Measurements from ENCODE around the gene MZT2B. TPM values are rescaled to one million over a fixed set of nuclear protein-coding genes. Genes with fewer than 3 reads are reported as not detected.
"Not testable (repeated sequence)": the region's sequence is repeated elsewhere in the genome, so short reads cannot be mapped to it uniquely, and the experiment has no call there.

MZT2B gene
- polyA plus RNA-seq, 1 donor from 2014 or later, result 257 TPM

DNA sequence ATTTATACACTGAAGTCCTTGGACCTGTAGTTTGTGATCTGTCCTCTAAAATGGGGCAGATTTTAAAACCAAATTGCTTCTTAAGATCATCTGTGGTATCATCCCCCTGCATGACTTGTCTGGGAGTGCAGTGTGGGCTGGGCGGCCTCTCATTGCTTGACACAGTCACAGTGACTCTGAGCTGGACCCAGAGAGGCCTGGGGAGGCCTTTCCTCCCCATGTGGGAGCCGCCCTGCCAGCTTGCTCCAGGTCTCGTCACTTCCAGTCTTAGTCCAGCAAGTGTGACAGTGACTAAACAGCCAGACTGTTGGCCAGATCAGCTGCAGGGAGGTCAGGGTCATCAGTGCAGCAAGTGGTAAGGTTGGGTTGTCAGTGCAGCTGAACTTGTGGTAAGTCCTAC is 21.1 kb downstream of the MZT2B start:
- H3F3A ChIP-seq (ENCODE audit: insufficient read depth, low read length, poor library complexity, severe bottlenecking); H3K4me3 ChIP-seq (ENCODE audit: low read length); H3K27ac ChIP-seq (ENCODE audit: low read length); H3K36me3 ChIP-seq (ENCODE audit: insufficient read depth, low read length); H3K9ac ChIP-seq (ENCODE audit: low read length); H3K79me2 ChIP-seq (replicated peaks; ENCODE audit: insufficient read depth, low read length); H3K4me2 ChIP-seq (ENCODE audit: low read length); H2AFZ ChIP-seq (ENCODE audit: low read depth, low read length); H3K9me3 ChIP-seq (ENCODE audit: low read length); H3K27me3 ChIP-seq (ENCODE audit: insufficient read depth, low read depth, low read length); H4K20me1 ChIP-seq (ENCODE audit: insufficient read depth); H3K9me2 ChIP-seq (ENCODE audit: insufficient read depth, low read length): not testable (repeated sequence)

DNA sequence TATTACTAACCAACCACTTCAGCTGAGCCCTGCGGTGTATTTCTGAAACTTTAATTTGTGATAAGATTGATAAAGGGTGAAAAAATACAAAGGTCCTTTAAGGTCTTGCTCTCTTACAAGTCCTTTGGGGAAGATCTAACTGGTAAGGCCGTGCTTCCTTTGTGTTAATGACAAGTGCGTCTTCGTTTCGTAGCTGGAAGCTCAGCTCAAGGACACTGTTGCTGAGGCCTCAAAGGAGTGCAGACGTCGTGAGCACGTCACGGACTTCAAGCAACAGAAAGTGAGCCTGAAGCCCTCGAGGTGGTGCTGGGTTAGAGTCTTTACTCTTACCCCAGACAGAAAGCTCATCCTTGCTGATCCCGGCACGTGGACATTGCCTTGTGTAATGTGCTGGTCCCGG is 25.0 kb downstream of the MZT2B start:
- H2AFZ ChIP-seq (ENCODE audit: low read depth, low read length); H3K36me3 ChIP-seq (ENCODE audit: insufficient read depth, low read length); H3K27me3 ChIP-seq (ENCODE audit: insufficient read depth, low read depth, low read length); H3K9me2 ChIP-seq (ENCODE audit: insufficient read depth, low read length); H3K4me3 ChIP-seq (ENCODE audit: low read length); H3K9ac ChIP-seq (ENCODE audit: low read length); H4K20me1 ChIP-seq (ENCODE audit: insufficient read depth); H3K27ac ChIP-seq (ENCODE audit: low read length); H3F3A ChIP-seq (ENCODE audit: insufficient read depth, low read length, poor library complexity, severe bottlenecking); H3K4me2 ChIP-seq (ENCODE audit: low read length); H3K79me2 ChIP-seq (replicated peaks; ENCODE audit: insufficient read depth, low read length); H3K9me3 ChIP-seq (ENCODE audit: low read length): not testable (repeated sequence)

DNA sequence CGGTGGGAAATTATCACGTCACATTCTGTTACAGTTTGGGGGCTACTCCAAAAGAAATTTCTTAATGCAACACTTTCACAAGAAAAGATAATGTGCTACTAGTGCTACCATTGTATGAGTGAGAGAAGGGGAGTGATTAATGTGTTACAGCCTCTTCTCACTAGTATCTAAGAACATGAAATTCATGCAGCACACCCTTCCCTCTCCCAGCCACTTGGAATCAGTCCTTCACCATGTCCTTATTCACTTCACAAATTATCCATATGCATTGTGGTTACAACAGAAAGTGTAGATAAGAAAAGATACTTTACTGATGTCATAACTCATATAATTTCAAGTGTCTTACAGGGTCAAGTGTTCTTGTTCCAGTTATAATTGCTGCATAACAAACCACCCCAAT is 37.1 kb downstream of the MZT2B start:
- H3K4me2 ChIP-seq (ENCODE audit: low read length); H2AFZ ChIP-seq (ENCODE audit: low read depth, low read length); H3K79me2 ChIP-seq (replicated peaks; ENCODE audit: insufficient read depth, low read length); H3K9ac ChIP-seq (ENCODE audit: low read length); H3K4me3 ChIP-seq (ENCODE audit: low read length); H3K36me3 ChIP-seq (ENCODE audit: insufficient read depth, low read length); H3K27me3 ChIP-seq (ENCODE audit: insufficient read depth, low read depth, low read length); H3K27ac ChIP-seq (ENCODE audit: low read length); H4K20me1 ChIP-seq (ENCODE audit: insufficient read depth); H3F3A ChIP-seq (ENCODE audit: insufficient read depth, low read length, poor library complexity, severe bottlenecking); H3K9me3 ChIP-seq (ENCODE audit: low read length); H3K9me2 ChIP-seq (ENCODE audit: insufficient read depth, low read length): not testable (repeated sequence)

DNA sequence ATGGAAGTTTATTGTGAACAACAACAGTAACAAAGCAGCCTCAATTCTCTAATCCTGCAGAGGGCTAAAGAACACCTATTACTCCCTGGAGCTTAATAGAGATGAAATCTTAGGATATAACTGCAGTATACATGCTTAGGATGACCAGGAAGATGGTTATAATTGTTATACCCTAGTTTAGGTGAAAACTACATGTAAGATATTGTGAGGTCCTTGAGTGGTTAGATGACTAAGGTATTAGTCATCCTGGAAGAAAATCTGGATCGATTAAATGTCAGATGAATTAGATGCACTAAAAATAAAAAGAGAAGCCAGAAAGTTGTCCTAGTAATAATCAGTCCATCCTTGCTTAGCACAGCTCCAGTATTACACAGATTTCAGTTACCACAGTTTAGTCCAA is 38.4 kb downstream of the MZT2B start:
- not testable (repeated sequence) for H3K36me3 ChIP-seq (ENCODE audit: insufficient read depth, low read length); H3K27ac ChIP-seq (ENCODE audit: low read length); H3K9ac ChIP-seq (ENCODE audit: low read length); H3F3A ChIP-seq (ENCODE audit: insufficient read depth, low read length, poor library complexity, severe bottlenecking); H3K79me2 ChIP-seq (replicated peaks; ENCODE audit: insufficient read depth, low read length); H3K4me2 ChIP-seq (ENCODE audit: low read length); H3K9me2 ChIP-seq (ENCODE audit: insufficient read depth, low read length); H2AFZ ChIP-seq (ENCODE audit: low read depth, low read length); H3K9me3 ChIP-seq (ENCODE audit: low read length); H4K20me1 ChIP-seq (ENCODE audit: insufficient read depth); H3K27me3 ChIP-seq (ENCODE audit: insufficient read depth, low read depth, low read length); H3K4me3 ChIP-seq (ENCODE audit: low read length)

DNA sequence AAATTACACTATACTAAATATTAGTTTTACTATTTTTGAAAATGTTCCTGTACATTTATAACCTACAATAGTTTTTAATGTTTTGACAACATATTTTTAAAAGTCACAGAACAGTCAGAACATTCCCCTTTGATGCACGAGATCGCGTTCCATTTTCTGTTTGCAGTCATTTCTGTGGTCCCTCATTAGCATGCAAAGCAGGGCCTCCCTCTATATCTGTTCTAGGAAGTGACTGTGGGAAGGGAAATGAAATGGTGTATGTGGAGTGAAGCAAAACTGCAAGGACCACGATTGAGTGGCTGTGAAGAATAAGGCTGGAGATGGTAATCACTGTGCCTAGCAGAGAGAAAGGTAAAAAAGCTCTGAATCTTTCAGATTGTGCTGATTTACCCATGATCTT is 40.5 kb downstream of the MZT2B start:
- H4K20me1 ChIP-seq (ENCODE audit: insufficient read depth); H3K9me2 ChIP-seq (ENCODE audit: insufficient read depth, low read length); H3K4me3 ChIP-seq (ENCODE audit: low read length); H3K36me3 ChIP-seq (ENCODE audit: insufficient read depth, low read length); H2AFZ ChIP-seq (ENCODE audit: low read depth, low read length); H3K27me3 ChIP-seq (ENCODE audit: insufficient read depth, low read depth, low read length); H3K4me2 ChIP-seq (ENCODE audit: low read length); H3K79me2 ChIP-seq (replicated peaks; ENCODE audit: insufficient read depth, low read length); H3K27ac ChIP-seq (ENCODE audit: low read length); H3F3A ChIP-seq (ENCODE audit: insufficient read depth, low read length, poor library complexity, severe bottlenecking); H3K9me3 ChIP-seq (ENCODE audit: low read length); H3K9ac ChIP-seq (ENCODE audit: low read length): not testable (repeated sequence)

DNA sequence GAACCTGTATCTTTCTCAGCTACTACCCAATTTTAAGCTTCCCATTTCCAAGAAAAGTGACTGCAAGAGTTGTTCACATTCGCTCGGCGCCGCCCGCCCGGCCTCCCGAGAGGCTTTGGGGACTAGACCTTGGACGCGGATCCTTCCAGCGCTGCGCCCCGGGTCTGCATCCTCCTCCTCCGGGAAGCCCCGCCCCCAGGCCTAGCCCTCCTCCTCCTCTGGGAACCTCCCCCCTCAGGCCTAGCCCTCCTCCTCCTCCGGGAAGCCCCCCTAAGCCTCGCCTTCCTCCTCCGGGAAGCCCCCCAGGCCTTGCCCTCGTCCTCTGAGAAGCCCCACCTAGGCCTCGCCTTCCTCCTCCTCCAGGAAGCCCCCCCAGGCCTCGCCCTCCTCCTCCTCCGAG is 45.9 kb downstream of the MZT2B start:
- not testable (repeated sequence) for H3K27ac ChIP-seq (ENCODE audit: low read length); H3K27me3 ChIP-seq (ENCODE audit: insufficient read depth, low read depth, low read length); H3K36me3 ChIP-seq (ENCODE audit: insufficient read depth, low read length); H3K79me2 ChIP-seq (replicated peaks; ENCODE audit: insufficient read depth, low read length); H3K4me2 ChIP-seq (ENCODE audit: low read length); H3K9me3 ChIP-seq (ENCODE audit: low read length); H2AFZ ChIP-seq (ENCODE audit: low read depth, low read length); H3K9me2 ChIP-seq (ENCODE audit: insufficient read depth, low read length); H3K4me3 ChIP-seq (ENCODE audit: low read length); H4K20me1 ChIP-seq (ENCODE audit: insufficient read depth); H3K9ac ChIP-seq (ENCODE audit: low read length); H3F3A ChIP-seq (ENCODE audit: insufficient read depth, low read length, poor library complexity, severe bottlenecking)

DNA sequence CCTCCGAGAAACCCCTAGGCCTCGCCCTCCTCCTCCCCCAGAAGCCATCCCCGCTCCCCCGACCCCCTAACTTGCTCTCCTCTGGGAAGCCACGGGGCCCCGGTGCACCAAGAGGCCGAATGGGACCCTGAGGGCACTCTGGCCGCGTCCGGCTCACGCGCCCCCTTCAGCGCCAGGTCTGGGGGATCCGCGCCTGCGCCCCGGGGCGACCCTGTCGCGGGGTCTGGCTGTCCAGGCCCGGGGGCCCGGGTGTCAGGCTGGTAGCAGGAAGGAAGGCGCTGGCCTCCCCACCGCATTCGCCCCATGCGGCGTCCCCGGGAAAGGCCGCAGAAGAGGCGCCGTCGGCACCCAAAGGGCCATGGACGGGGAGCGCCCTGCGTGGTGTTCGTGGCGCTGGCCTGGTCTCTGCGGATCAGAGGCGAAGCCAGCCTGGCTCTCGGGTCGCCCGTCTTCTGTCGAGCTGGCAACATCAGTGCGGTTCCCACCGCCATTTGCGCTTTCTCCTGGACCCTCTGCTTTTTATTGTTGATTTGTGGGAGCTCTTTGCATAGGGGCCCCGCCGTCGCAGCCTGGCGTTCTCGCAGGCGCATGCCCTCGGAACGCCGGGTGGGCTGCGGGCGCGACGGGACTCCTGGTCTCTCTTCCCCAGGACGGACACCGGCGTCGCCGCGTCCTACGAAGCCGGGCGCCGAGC is 46.6 kb downstream of the MZT2B start:
- not testable (repeated sequence) for H3K4me3 ChIP-seq (ENCODE audit: low read length)

DNA sequence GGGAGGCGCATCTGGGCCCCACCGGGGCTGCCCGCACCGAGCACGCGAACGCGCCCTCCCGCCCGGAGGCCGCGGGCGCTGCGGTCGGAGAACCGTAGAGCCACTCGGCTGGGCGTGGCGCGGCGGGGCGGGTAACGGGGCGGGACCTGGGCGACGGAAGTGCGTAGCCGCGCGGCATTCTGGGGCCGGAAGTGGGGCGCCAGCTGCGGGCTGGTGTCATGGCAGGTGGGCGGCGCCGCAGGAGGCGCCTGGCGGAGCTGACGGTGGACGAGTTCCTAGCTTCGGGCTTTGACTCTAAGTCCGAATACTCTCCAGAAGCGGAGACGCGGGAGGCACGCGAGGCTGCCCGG is 47.1 kb downstream of the MZT2B start:
- H3K4me2 ChIP-seq (ENCODE audit: low read length); H4K20me1 ChIP-seq (ENCODE audit: insufficient read depth); H2AFZ ChIP-seq (ENCODE audit: low read depth, low read length); H3K9me2 ChIP-seq (ENCODE audit: insufficient read depth, low read length); H3K9me3 ChIP-seq (ENCODE audit: low read length); H3K36me3 ChIP-seq (ENCODE audit: insufficient read depth, low read length); H3K27ac ChIP-seq (ENCODE audit: low read length); H3K9ac ChIP-seq (ENCODE audit: low read length); H3K79me2 ChIP-seq (replicated peaks; ENCODE audit: insufficient read depth, low read length); H3K27me3 ChIP-seq (ENCODE audit: insufficient read depth, low read depth, low read length); H3F3A ChIP-seq (ENCODE audit: insufficient read depth, low read length, poor library complexity, severe bottlenecking); H3K4me3 ChIP-seq (ENCODE audit: low read length): not testable (repeated sequence)

More for the DNA sequence above, 46.6 kb downstream of the MZT2B start:
- not testable (repeated sequence) for H3K27me3 ChIP-seq (ENCODE audit: insufficient read depth, low read depth, low read length); H3K9me3 ChIP-seq (ENCODE audit: low read length); H3K27ac ChIP-seq (ENCODE audit: low read length); H3K9ac ChIP-seq (ENCODE audit: low read length); H3K9me2 ChIP-seq (ENCODE audit: insufficient read depth, low read length); H3F3A ChIP-seq (ENCODE audit: insufficient read depth, low read length, poor library complexity, severe bottlenecking); H2AFZ ChIP-seq (ENCODE audit: low read depth, low read length); H3K79me2 ChIP-seq (replicated peaks; ENCODE audit: insufficient read depth, low read length); H3K36me3 ChIP-seq (ENCODE audit: insufficient read depth, low read length); H4K20me1 ChIP-seq (ENCODE audit: insufficient read depth); H3K4me2 ChIP-seq (ENCODE audit: low read length)
